GM10266 (cell line): ENCODE results near the gene MYOM1.

Source experiments
- DNase-seq: peaks from one replicate; pipeline ENCODE4 v3.0.0; 2012; ENCODE audit errors: extremely low spot score
- TF ChIP-seq, protein P1 (sequence below): IDR thresholded peaks from 2 replicates; pipeline ENCODE4 v1.5.1; 2012; ENCODE audit warnings: mild to moderate bottlenecking, low read depth; ENCODE audit not compliant: control insufficient read depth, insufficient read depth; ENCODE audit errors: missing control alignments

MYOM1 gene

GRCh38 chr18:3093624-3094337 lies 126.0 kb downstream of the MYOM1 start:
- TF ChIP-seq, protein P1, sequence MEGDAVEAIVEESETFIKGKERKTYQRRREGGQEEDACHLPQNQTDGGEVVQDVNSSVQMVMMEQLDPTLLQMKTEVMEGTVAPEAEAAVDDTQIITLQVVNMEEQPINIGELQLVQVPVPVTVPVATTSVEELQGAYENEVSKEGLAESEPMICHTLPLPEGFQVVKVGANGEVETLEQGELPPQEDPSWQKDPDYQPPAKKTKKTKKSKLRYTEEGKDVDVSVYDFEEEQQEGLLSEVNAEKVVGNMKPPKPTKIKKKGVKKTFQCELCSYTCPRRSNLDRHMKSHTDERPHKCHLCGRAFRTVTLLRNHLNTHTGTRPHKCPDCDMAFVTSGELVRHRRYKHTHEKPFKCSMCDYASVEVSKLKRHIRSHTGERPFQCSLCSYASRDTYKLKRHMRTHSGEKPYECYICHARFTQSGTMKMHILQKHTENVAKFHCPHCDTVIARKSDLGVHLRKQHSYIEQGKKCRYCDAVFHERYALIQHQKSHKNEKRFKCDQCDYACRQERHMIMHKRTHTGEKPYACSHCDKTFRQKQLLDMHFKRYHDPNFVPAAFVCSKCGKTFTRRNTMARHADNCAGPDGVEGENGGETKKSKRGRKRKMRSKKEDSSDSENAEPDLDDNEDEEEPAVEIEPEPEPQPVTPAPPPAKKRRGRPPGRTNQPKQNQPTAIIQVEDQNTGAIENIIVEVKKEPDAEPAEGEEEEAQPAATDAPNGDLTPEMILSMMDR = no peak
- DNase-seq = no peak

DNA sequence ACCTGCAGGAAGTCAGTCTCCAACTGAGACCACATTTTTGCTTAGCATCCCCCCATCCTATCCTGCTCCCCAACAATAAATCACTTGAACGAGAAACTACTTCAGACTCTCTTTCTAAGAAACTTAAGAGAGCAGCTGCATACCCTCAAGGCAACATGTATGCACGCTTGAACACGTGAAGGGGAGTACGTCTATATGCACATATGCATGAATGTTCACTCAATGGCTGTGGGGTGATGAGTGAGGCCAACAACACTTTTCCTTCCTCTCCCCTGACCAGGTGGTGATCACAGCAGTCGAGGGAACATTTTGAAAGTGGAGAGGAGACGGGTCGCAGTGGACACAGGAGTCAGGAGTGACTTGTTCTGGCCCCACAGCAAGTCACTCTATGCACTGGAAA lies 127.0 kb downstream of the MYOM1 start:
- TF ChIP-seq, protein P1 = no peak

DNA sequence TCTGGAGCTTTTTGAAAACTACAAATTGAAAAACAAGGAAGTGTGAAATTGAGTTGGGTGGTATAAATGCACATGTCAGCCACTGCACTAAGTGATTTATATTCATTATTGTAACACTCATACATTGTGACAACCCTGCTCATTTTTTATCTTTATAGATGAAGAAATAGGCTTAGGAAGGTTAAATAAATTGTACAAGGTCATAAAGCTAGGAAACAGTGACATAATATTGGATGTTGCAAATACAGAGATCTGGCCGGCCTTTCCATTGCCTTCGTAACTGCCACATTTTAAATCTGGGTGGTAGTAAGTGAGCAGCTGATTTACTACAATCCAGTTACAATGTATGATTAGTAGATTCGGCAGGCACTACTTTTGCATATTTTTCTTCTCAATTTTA lies 130.2 kb downstream of the MYOM1 start:
- no peak for DNase-seq
- TF ChIP-seq, protein P1 = no peak

More for the DNA sequence above, 127.0 kb downstream of the MYOM1 start:
- DNase-seq = no peak

GRCh38 chr18:3088449-3088848 lies 131.3 kb downstream of the MYOM1 start:
- TF ChIP-seq, protein P1 = no peak

GRCh38 chr18:3086871-3087270 lies 132.9 kb downstream of the MYOM1 start:
- TF ChIP-seq, protein P1 = no peak

More at GRCh38 chr18:3088449-3088848, 131.3 kb downstream of the MYOM1 start:
- DNase-seq = no peak

GRCh38 chr18:3085612-3086011 lies 134.2 kb downstream of the MYOM1 start:
- TF ChIP-seq, protein P1 = no peak
- DNase-seq = no peak

More at GRCh38 chr18:3086871-3087270, 132.9 kb downstream of the MYOM1 start:
- DNase-seq = no peak

GRCh38 chr18:3084206-3084605 lies 135.6 kb downstream of the MYOM1 start:
- no peak for DNase-seq
- TF ChIP-seq, protein P1 = no peak
